ENCODE results near the gene GPC1.

GRCh38 chr2:240503375-240503774, 67.9 kb downstream of the GPC1 start:
- TF ChIP-seq SUZ12 (IDR thresholded peaks at IDR 0.05; ENCODE audit: extremely low read depth, insufficient read depth, insufficient read length) (no peak), YY1 (IDR thresholded peaks at IDR 0.05; ENCODE audit: insufficient read depth, insufficient read length) (no peak), ZNF274 (IDR thresholded peaks at IDR 0.05; ENCODE audit: low read depth, low read length) (no peak)
